HepG2 (cell line): ENCODE measurements around the gene MASTL. TPM values are rescaled to one million over a fixed set of nuclear protein-coding genes. Genes with fewer than 3 reads are reported as not detected.

Experiments used
- CBFB ChIP-seq: sonication (generic); formaldehyde crosslinking; IDR thresholded peaks from 2 replicates; pipeline ENCODE4 v1.4.0; 2020; ENCODE audit warnings: missing genetic modification reagents
- DNMT1 ChIP-seq: sonication (generic); formaldehyde crosslinking; IDR thresholded peaks from 2 replicates; pipeline ENCODE4 v1.5.1; 2020; ENCODE audit warnings: mild to moderate bottlenecking, missing genetic modification reagents
- ETS1 ChIP-seq: sonication (generic); formaldehyde crosslinking; IDR thresholded peaks from 2 replicates; pipeline ENCODE4 v1.4.0; 2020; ENCODE audit warnings: missing genetic modification reagents
- HINFP ChIP-seq: sonication (generic); formaldehyde crosslinking; IDR thresholded peaks from 2 replicates; pipeline ENCODE4 v1.4.0; 2020; ENCODE audit warnings: low read depth, mild to moderate bottlenecking, missing genetic modification reagents
- HOXA7 ChIP-seq: sonication (generic); formaldehyde crosslinking; IDR thresholded peaks from 2 replicates; pipeline ENCODE4 v1.8.1; 2022; ENCODE audit warnings: mild to moderate bottlenecking, missing genetic modification reagents, moderate library complexity
- MTF2 ChIP-seq: sonication (generic); formaldehyde crosslinking; IDR thresholded peaks from 2 replicates; pipeline ENCODE4 v1.5.0; 2020; ENCODE audit warnings: missing genetic modification reagents, borderline replicate concordance
- POGK ChIP-seq: sonication (generic); formaldehyde crosslinking; conservative IDR thresholded peaks from 2 replicates; pipeline ENCODE4 v1.8.0; 2022; ENCODE audit warnings: mild to moderate bottlenecking, moderate library complexity, missing genetic modification reagents
- POLR2A ChIP-seq, 2 experiments: IDR thresholded peaks; 2 replicates each; pipeline ENCODE4 v1.6.1; 2011; ENCODE audit warnings: low read depth in 2 of 2, low read length in 2 of 2, mild to moderate bottlenecking in 1 of 2, moderate library complexity in 1 of 2; ENCODE audit not compliant: insufficient read depth in 1 of 2
- PTBP1 ChIP-seq: fragments of 200-400 bp; formaldehyde crosslinking; IDR thresholded peaks from 2 replicates; pipeline ENCODE4 v1.6.1; 2018; ENCODE audit warnings: low read length, low read depth; ENCODE audit not compliant: poor library complexity, severe bottlenecking
- RFXAP ChIP-seq: sonication (generic); formaldehyde crosslinking; IDR thresholded peaks from 2 replicates; pipeline ENCODE4 v1.4.0; 2020; ENCODE audit warnings: missing genetic modification reagents, borderline replicate concordance
- SAP130 ChIP-seq: IDR thresholded peaks from 2 replicates; pipeline ENCODE4 v1.6.1; 2016; ENCODE audit warnings: low read depth
- SP1 ChIP-seq, 2 experiments: fragments of 450-650 bp in 1 of 2; sonication (generic) in 1 of 2; formaldehyde crosslinking in 1 of 2; IDR thresholded peaks; 2 replicates each; pipeline versions ENCODE4 v1.4.0 to v1.6.1; 2016 to 2020; ENCODE audit warnings: missing genetic modification reagents in 1 of 2
- SRY ChIP-seq: sonication (generic); formaldehyde crosslinking; IDR thresholded peaks from 2 replicates; pipeline ENCODE4 v1.8.0; 2022; ENCODE audit warnings: mild to moderate bottlenecking, missing genetic modification reagents
- ZBTB10 ChIP-seq: sonication (generic); formaldehyde crosslinking; IDR thresholded peaks from 2 replicates; pipeline ENCODE4 v1.4.0; 2020; ENCODE audit warnings: missing genetic modification reagents, borderline replicate concordance
- ZFP37 ChIP-seq: sonication (generic); formaldehyde crosslinking; IDR thresholded peaks from 2 replicates; pipeline ENCODE4 v1.4.0; 2020; ENCODE audit warnings: missing genetic modification reagents, borderline replicate concordance
- ZNF260 ChIP-seq: sonication (generic); formaldehyde crosslinking; IDR thresholded peaks from 2 replicates; pipeline ENCODE4 v1.4.0; 2020; ENCODE audit warnings: missing genetic modification reagents, low read depth, mild to moderate bottlenecking, borderline replicate concordance
- ZNF331 ChIP-seq: sonication (generic); formaldehyde crosslinking; IDR thresholded peaks from 2 replicates; pipeline ENCODE4 v1.4.0; 2020; ENCODE audit warnings: missing genetic modification reagents
- ZNF674 ChIP-seq: sonication (generic); formaldehyde crosslinking; IDR thresholded peaks from 2 replicates; pipeline ENCODE4 v1.5.0; 2020; ENCODE audit warnings: low read depth, mild to moderate bottlenecking, missing genetic modification reagents
- polyA plus RNA-seq, 8 experiments: library from polyadenylated mRNA; depleted of rRNA in 3 of 8; stranded (reverse) in 7 of 8; unstranded in 1 of 8; fragments of >200 nt; fragmentation: Illumina TruSeq in 4 of 8; extraction: Trizol in 4 of 8; gene quantifications; 2 replicates each; pipeline versions ENCODE4 v1.2.1 to v1.2.3, GENCODE V29; 2011 to 2016; ENCODE audit warnings: low read depth in 4 of 8, missing spikeins in 1 of 8, mixed read lengths in 1 of 8; ENCODE audit not compliant: insufficient read depth in 1 of 8
- total RNA-seq, 5 experiments: library from RNA; depleted of rRNA; stranded (reverse); fragments of >200 nt; fragmentation: Illumina TruSeq; extraction: Trizol; gene quantifications; 2 replicates each; pipeline ENCODE4 v1.2.3, GENCODE V29; 2016; ENCODE audit warnings: low read depth in 1 of 5
- TF ChIP-seq, protein P1 (sequence below): sonication (generic); formaldehyde crosslinking; IDR thresholded peaks from 2 replicates; pipeline ENCODE4 v1.8.0; 2023; ENCODE audit warnings: mild to moderate bottlenecking, missing genetic modification reagents
- TF ChIP-seq, protein P2 (sequence below): sonication (generic); formaldehyde crosslinking; IDR thresholded peaks from 2 replicates; pipeline ENCODE4 v1.8.0; 2022; ENCODE audit warnings: mild to moderate bottlenecking, missing genetic modification reagents, moderate library complexity

The MASTL gene
- total and polyA plus RNA-seq, 2 of the 13 experiments (the other 11 are each of a cell fraction or from before 2014, with no cell fraction given): 6.0 to 18.0 TPM

- TF ChIP-seq ETS1 (CRISPR knock-in tag): peak; percentile 39; the same call in 1 of the 2 replicates
- peak; percentile 76 for TF ChIP-seq ZNF331 (CRISPR knock-in tag)
- no peak for TF ChIP-seq DNMT1
- peak; percentile 70; the same call in 1 of the 2 replicates for TF ChIP-seq CBFB
- no peak for TF ChIP-seq MTF2
- TF ChIP-seq ZNF674 (CRISPR knock-in tag): no peak
- TF ChIP-seq HOXA7 (CRISPR knock-in tag): no peak
- no peak for TF ChIP-seq ZBTB10
- peak; percentile 76; the same call in 1 of the 2 replicates for TF ChIP-seq HINFP
- peak; percentile 79 to 94 for TF ChIP-seq POLR2A (IDR thresholded peaks at IDR 0.05; ENCODE audit: insufficient read depth in 1 of 2, low read depth in 2 of 2, low read length in 2 of 2)
- TF ChIP-seq PTBP1: no peak
- TF ChIP-seq SAP130 (CRISPR knock-in tag): peak; percentile 96
- peak; percentile 70; the same call in 1 of the 2 replicates for TF ChIP-seq POGK (CRISPR knock-in tag)
- TF ChIP-seq RFXAP (CRISPR knock-in tag): peak; percentile 58; the same call in 1 of the 2 replicates
- no peak for TF ChIP-seq ZFP37 (CRISPR knock-in tag)
- no peak; the same call in 1 of the 2 replicates for TF ChIP-seq SRY (CRISPR knock-in tag)
- TF ChIP-seq, protein P1, sequence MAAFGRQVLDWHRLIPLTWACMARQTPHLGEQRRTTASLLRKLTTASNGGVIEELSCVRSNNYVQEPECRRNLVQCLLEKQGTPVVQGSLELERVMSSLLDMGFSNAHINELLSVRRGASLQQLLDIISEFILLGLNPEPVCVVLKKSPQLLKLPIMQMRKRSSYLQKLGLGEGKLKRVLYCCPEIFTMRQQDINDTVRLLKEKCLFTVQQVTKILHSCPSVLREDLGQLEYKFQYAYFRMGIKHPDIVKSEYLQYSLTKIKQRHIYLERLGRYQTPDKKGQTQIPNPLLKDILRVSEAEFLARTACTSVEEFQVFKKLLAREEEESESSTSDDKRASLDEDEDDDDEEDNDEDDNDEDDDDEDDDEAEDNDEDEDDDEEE (CRISPR knock-in tag): no peak
- no peak for TF ChIP-seq SP1 (IDR thresholded peaks at IDR 0.05)
- TF ChIP-seq SP1 (CRISPR knock-in tag; IDR thresholded peaks at IDR 0.05): peak; percentile 98
- no peak for TF ChIP-seq ZNF260
- TF ChIP-seq, protein P2, sequence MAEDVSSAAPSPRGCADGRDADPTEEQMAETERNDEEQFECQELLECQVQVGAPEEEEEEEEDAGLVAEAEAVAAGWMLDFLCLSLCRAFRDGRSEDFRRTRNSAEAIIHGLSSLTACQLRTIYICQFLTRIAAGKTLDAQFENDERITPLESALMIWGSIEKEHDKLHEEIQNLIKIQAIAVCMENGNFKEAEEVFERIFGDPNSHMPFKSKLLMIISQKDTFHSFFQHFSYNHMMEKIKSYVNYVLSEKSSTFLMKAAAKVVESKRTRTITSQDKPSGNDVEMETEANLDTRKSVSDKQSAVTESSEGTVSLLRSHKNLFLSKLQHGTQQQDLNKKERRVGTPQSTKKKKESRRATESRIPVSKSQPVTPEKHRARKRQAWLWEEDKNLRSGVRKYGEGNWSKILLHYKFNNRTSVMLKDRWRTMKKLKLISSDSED (CRISPR knock-in tag): no peak
These were observed at the start of gene MASTL (continued) for GRCh38 chr10:27155066-27155754.
